VCaP (cell line): ENCODE data around the gene CCDC146.
A peak's percentile ranks its signal among the peaks of the same experiment; 100 is the strongest.

Experiments
- H3K27ac ChIP-seq: fragments of 450-650 bp; 2 replicates; pipeline ENCODE4 v1.5.1; 2017
- CTCF ChIP-seq: fragments of 450-650 bp; conservative IDR thresholded peaks from 2 replicates; pipeline ENCODE4 v1.5.1; 2017; ENCODE audit warnings: mild to moderate bottlenecking, moderate library complexity

The CCDC146 gene

DNA sequence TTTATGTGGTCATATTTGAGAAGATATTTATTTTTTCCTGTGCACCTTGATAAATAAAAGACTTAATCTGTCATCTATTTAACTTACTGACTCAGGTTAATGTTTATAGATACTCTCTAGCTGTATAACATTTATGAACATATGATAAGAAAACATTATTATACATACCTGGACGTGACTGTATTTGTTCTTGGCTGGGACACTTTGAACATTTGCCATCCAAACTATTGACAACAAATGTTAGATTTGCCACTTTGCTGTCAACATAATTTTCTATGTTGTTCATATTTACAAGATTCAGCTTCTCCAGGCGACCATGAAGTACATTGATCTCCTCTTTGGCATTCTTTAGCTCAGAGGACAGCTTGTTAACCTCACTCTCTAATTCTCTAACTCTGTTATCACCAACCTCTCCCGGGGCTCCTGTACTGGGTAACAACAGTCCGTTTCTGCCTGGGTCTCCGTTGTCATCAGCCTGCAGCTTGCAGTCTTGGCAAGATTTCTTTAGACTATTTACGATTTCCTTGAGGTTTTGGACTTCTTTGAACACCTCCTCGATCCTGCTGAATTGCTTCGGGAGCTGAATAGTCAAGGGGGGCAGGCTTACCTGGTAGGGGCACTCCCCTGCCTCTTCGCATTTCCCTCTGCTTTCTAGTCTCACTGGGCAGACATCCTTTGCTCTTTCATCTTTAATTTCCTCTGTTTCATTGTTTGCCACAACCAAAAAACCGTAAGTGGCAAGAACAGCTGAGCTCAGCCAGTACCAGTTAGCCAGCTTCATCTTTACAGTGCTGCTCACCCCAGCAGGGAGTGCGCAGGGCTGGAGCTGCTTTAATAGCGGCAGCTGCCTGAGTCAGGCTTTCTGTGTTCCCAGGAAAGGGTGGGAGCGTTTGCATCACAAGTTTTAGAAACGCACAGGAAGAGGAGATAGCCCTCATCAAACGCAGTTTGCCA, 76.9 kb downstream of the CCDC146 start, which contains the start of gene FGL2:
Gene FGL2 (minus strand): TSS at position 807 of the 954 bp plus-strand sequence. CDS start 26 bp downstream, at position 781.
- TF ChIP-seq CTCF: no peak
- H3K27ac ChIP-seq: peak within 1 kb of the TSS; percentile 74

DNA sequence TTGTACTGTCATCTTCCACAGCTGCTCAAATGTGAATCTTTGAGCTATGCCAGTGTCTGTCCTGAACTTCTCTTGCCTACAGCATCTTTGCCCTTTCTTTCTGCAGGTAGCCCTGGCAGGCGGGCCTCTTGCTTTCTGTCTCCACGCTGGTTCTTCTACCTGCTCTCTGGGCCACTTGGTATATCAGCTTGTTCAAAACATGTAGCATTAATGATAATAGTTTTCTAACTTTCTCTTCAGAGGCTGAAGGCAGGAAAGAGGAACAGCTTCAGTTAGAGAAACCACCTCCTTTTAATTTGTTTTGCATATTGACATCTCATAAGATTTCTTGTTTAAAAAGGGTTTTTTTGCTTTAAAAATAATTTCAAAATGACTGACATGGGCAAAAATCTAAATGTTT, 78.1 kb downstream of the CCDC146 start:
- peak overlapping the region; percentile 74; the same call in 1 of the 2 replicates for H3K27ac ChIP-seq
- TF ChIP-seq CTCF: no peak

GRCh38 chr7:77202481-77202976, 80.1 kb downstream of the CCDC146 start:
- no peak for TF ChIP-seq CTCF
- no peak overlapping the region for H3K27ac ChIP-seq

- H3K27ac ChIP-seq: no peak overlapping the region
- no peak for TF ChIP-seq CTCF
Observed at GRCh38 chr7:77205706-77206105, 83.3 kb downstream of the CCDC146 start.

DNA sequence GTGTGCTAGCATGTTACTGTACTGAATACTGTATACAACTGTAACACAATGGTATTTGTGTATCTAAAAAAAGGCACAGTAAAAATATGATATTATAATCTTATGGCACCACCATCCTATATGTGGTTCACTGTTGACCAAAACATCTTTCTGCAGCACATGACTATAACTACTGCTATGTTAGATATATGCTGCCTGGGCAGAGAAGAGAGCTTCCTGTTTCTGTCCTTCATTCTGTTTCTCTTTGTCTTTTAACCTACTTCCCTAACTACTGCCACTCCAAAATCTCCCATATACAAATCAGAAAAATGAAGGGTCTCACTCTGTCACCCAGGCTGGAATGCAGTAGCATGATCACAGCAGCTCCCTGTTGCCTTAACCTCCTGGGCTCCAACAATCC, 86.0 kb downstream of the CCDC146 start:
- TF ChIP-seq CTCF: no peak
- no peak overlapping the region for H3K27ac ChIP-seq

GRCh38 chr7:77209479-77210139, 87.2 kb downstream of the CCDC146 start:
- TF ChIP-seq CTCF: no peak
- H3K27ac ChIP-seq: no peak overlapping the region

GRCh38 chr7:77216181-77216845, 93.9 kb downstream of the CCDC146 start:
- no peak for TF ChIP-seq CTCF
- H3K27ac ChIP-seq: no peak overlapping the region
